Esophagus squamous epithelium (tissue), 5 donors: Measurements from ENCODE around the gene HIVEP1. TPM values are rescaled to one million over a fixed set of nuclear protein-coding genes. Genes with fewer than 3 reads are reported as not detected.
"Not testable (repeated sequence)": the region's sequence is repeated elsewhere in the genome, so short reads cannot be mapped to it uniquely, and the experiment has no call there.

ENCODE experiments used
- DNase-seq: peaks from one replicate; lab custom pipeline; 2025; lab: John Stamatoyannopoulos, UW
- H3K27ac ChIP-seq, 4 donors: fragments of 200-600 bp; sonication (generic); one replicate each; pipeline ENCODE4 v1.5.1; 2016 to 2019; ENCODE audit warnings: mild to moderate bottlenecking in 1 of 4
- H3K27me3 ChIP-seq, 4 donors: fragments of 200-600 bp; sonication (generic); 1 replicate in 3 of 4; 2 replicates in 1 of 4; pipeline versions ENCODE4 v1.5.1 to v1.6.0; 2017 to 2021; ENCODE audit warnings: antibody characterized with exemption in 1 of 4
- H3K36me3 ChIP-seq, 3 donors: fragments of 200-600 bp; sonication (generic); one replicate each; pipeline ENCODE4 v1.5.1; 2016 to 2019
- H3K4me1 ChIP-seq, 3 donors: fragments of 200-600 bp; sonication (generic); one replicate each; pipeline ENCODE4 v1.5.1; 2017 to 2019
- H3K4me3 ChIP-seq, 4 donors: fragments of 200-600 bp; sonication (generic); 1 replicate in 3 of 4; 2 replicates in 1 of 4; pipeline ENCODE4 v1.5.1; 2016 to 2019; ENCODE audit warnings: mild to moderate bottlenecking in 2 of 4, moderate library complexity in 1 of 4
- H3K9me3 ChIP-seq, 3 donors: fragments of 200-600 bp; sonication (generic); one replicate each; pipeline ENCODE4 v1.5.1; 2016 to 2019
- CTCF ChIP-seq, 6 experiments: fragments of 450-650 bp in 4 of 6; fragments of 200-600 bp in 2 of 6; sonication (generic) in 2 of 6; IDR thresholded peaks; one replicate each; pipeline ENCODE4 v1.5.1; 2016 to 2019; ENCODE audit warnings: antibody characterized with exemption in 6 of 6, mild to moderate bottlenecking in 4 of 6, moderate library complexity in 4 of 6
- POLR2A ChIP-seq, 4 donors: fragments of 450-650 bp; IDR thresholded peaks; one replicate each; pipeline ENCODE4 v1.6.1; 2017; ENCODE audit warnings: antibody characterized with exemption in 4 of 4, mild to moderate bottlenecking in 4 of 4, moderate library complexity in 3 of 4
- WGBS, 2 donors: methylation state at CpG; one replicate each; pipeline ENCODE4 v1.1.5; 2018; 5-methylcytosine and 5-hydroxymethylcytosine counted together
- intact Hi-C: fragments of 100-400 bp; cut with DNase I; formaldehyde crosslinking; loops from one replicate; pipeline ENCODE4 v1.15.0; 2022
- total RNA-seq, 4 donors: library from RNA; depleted of rRNA; stranded (reverse); fragments of >200 nt; gene quantifications; one replicate each; pipeline ENCODE4 v1.1.0, GENCODE V29; 2016
- donor health status: DM: yes; HTN: yes; CAD: no.

The HIVEP1 gene
- total RNA-seq, 4 donors from 2014 or later: 11.0 to 22.3 (median 20.7) TPM

- Histone ChIP-seq H3K9me3 (no peaks in the 10 kb centered on the region), H3K27ac (peak overlapping the region in 2 of 4 donors; percentile 64 to 78), H3K36me3 (peaks cover 0 to 11% (median 0%) of the 10 kb centered on the region in 3 donors), H3K4me3 (no peak overlapping the region), H3K27me3 (no peaks in the 10 kb centered on the region), H3K4me1 (peaks cover 0 to 20% (median 0%) of the 10 kb centered on the region in 3 donors)
- WGBS, 2 donors: 40 to 55% methylated on average over 7 of the region's 7 CpGs
- no peak for DNase-seq
- TF ChIP-seq POLR2A (IDR thresholded peaks at IDR 0.05) (no peak), CTCF (IDR thresholded peaks at IDR 0.05) (peak; percentile 26 to 73 (median 46))
- intact Hi-C loops: no loop called here
These were observed 138.8 kb downstream of the HIVEP1 start for GRCh38 chr6:12150812-12151432.

GRCh38 chr6:12151433-12151820 lies 139.3 kb downstream of the HIVEP1 start:
- Histone ChIP-seq H3K27ac (peak overlapping the region in 3 of 4 donors; percentile 39 to 78 (median 64)), H3K4me3 (no peak overlapping the region), H3K36me3 (peaks cover 0 to 11% (median 0%) of the 10 kb centered on the region in 3 donors), H3K4me1 (peaks cover 0 to 20% (median 0%) of the 10 kb centered on the region in 3 donors), H3K27me3 (no peaks in the 10 kb centered on the region), H3K9me3 (no peaks in the 10 kb centered on the region)
- intact Hi-C loops: no loop called here
- no peak for TF ChIP-seq CTCF (IDR thresholded peaks at IDR 0.05)
- no peak for TF ChIP-seq POLR2A (IDR thresholded peaks at IDR 0.05)
- DNase-seq: no peak
- 54 to 62% methylated on average over 2 of the region's 2 CpGs for WGBS, 2 donors

GRCh38 chr6:12152023-12152970 lies 140.2 kb downstream of the HIVEP1 start:
- DNase-seq: no peak
- intact Hi-C loops: no loop called here
- Histone ChIP-seq H3K27me3 (no peaks in the 10 kb centered on the region), H3K4me3 (no peak overlapping the region), H3K4me1 (peaks cover 0 to 20% (median 0%) of the 10 kb centered on the region in 3 donors), H3K36me3 (peaks cover 0 to 11% (median 0%) of the 10 kb centered on the region in 3 donors), H3K9me3 (no peaks in the 10 kb centered on the region), H3K27ac (peak overlapping the region in 2 of 4 donors; percentile 39 to 78)
- TF ChIP-seq CTCF (IDR thresholded peaks at IDR 0.05) (no peak), POLR2A (IDR thresholded peaks at IDR 0.05) (no peak)
- WGBS, 2 donors: 74 to 80% methylated on average over 9 of the region's 9 CpGs

- peaks cover 0 to 22% (median 0%) of the 10 kb centered on the region in 3 donors for H3K36me3 ChIP-seq
- DNase-seq, H3K9me3 ChIP-seq, H3K27ac ChIP-seq, intact Hi-C loops, H3K4me3 ChIP-seq, H3K27me3 ChIP-seq: not testable (repeated sequence)
- H3K4me1 ChIP-seq: peaks cover 0 to 18% (median 0%) of the 10 kb centered on the region in 3 donors
- WGBS, 2 donors: 79 to 82% methylated on average over 2 of the region's 2 CpGs
These were observed 143.7 kb downstream of the HIVEP1 start for GRCh38 chr6:12155769-12156168.

GRCh38 chr6:12158686-12159415 lies 146.7 kb downstream of the HIVEP1 start:
- H3K4me1 ChIP-seq: no peaks in the 10 kb centered on the region
- peaks cover 0 to 50% (median 4%) of the 10 kb centered on the region in 3 donors for H3K36me3 ChIP-seq
- H3K4me3 ChIP-seq: no peak overlapping the region
- no peaks in the 10 kb centered on the region for H3K27me3 ChIP-seq
- intact Hi-C loops: no loop called here
- no peaks in the 10 kb centered on the region for H3K9me3 ChIP-seq
- no peak overlapping the region for H3K27ac ChIP-seq
- no peak for TF ChIP-seq POLR2A (IDR thresholded peaks at IDR 0.05)
- TF ChIP-seq CTCF (IDR thresholded peaks at IDR 0.05): peak in 1 of 6 experiments; percentile 3
- no peak for DNase-seq
- 96 to 97% methylated on average over 16 of the region's 16 CpGs for WGBS, 2 donors
